ENCODE measurements around the gene KLK3.
"Not testable (repeated sequence)": the region's sequence is repeated elsewhere in the genome, so short reads cannot be mapped to it uniquely, and the experiment has no call there.

Gene KLK3

GRCh38 chr19:50890422-50891252 is 35.9 kb downstream of the KLK3 start:
- H3K9ac ChIP-seq (ENCODE audit: low read depth, low read length), result no peak overlapping the region
- H3K27ac ChIP-seq (ENCODE audit: low read depth, low read length), result no peak overlapping the region
- peaks cover 3% of the 10 kb centered on the region; the same call in 1 of the 2 replicates for H3K27me3 ChIP-seq (ENCODE audit: insufficient read depth, low read length)
- no peak overlapping the region for H3K4me3 ChIP-seq (ENCODE audit: low read length)
- peaks cover 39% of the 10 kb centered on the region for H3K9me3 ChIP-seq (ENCODE audit: insufficient read depth, low read depth, low read length)
- no peaks in the 10 kb centered on the region for H3K4me1 ChIP-seq (ENCODE audit: insufficient read depth, low read length)
- 47% methylated on average over 5 of the region's 5 CpGs for WGBS
- H3K36me3 ChIP-seq (ENCODE audit: insufficient read depth, low read length), result no peaks in the 10 kb centered on the region

- no peak overlapping the region for H3K4me3 ChIP-seq (ENCODE audit: low read length)
- WGBS, result 85% methylated on average over 1 of the region's 5 CpGs
- no peak overlapping the region for H3K27ac ChIP-seq (ENCODE audit: low read depth, low read length)
- peaks cover 35% of the 10 kb centered on the region for H3K9me3 ChIP-seq (ENCODE audit: insufficient read depth, low read depth, low read length)
- H3K9ac ChIP-seq (ENCODE audit: low read depth, low read length), result no peak overlapping the region
- H3K4me1 ChIP-seq (ENCODE audit: insufficient read depth, low read length), result no peaks in the 10 kb centered on the region
- no peaks in the 10 kb centered on the region for H3K36me3 ChIP-seq (ENCODE audit: insufficient read depth, low read length)
- H3K27me3 ChIP-seq (ENCODE audit: insufficient read depth, low read length), result peaks cover 3% of the 10 kb centered on the region; the same call in 1 of the 2 replicates
Observed at GRCh38 chr19:50891253-50891625, 36.5 kb downstream of the KLK3 start.

- Histone ChIP-seq H3K9ac (ENCODE audit: low read depth, low read length) (no peak overlapping the region), H3K4me3 (ENCODE audit: low read length) (no peak overlapping the region), H3K4me1 (ENCODE audit: insufficient read depth, low read length) (no peaks in the 10 kb centered on the region), H3K9me3 (ENCODE audit: insufficient read depth, low read depth, low read length) (peaks cover 35% of the 10 kb centered on the region), H3K27ac (ENCODE audit: low read depth, low read length) (no peak overlapping the region), H3K36me3 (ENCODE audit: insufficient read depth, low read length) (no peaks in the 10 kb centered on the region), H3K27me3 (ENCODE audit: insufficient read depth, low read length) (no peaks in the 10 kb centered on the region)
- WGBS, result 90% methylated on average over 18 of the region's 18 CpGs
Observed at GRCh38 chr19:50893047-50893736, 38.5 kb downstream of the KLK3 start.

- Histone ChIP-seq H3K9ac (ENCODE audit: low read depth, low read length) (no peak overlapping the region), H3K4me3 (ENCODE audit: low read length) (no peak overlapping the region), H3K27ac (ENCODE audit: low read depth, low read length) (no peak overlapping the region), H3K9me3 (ENCODE audit: insufficient read depth, low read depth, low read length) (peaks cover 29% of the 10 kb centered on the region), H3K36me3 (ENCODE audit: insufficient read depth, low read length) (no peaks in the 10 kb centered on the region), H3K27me3 (ENCODE audit: insufficient read depth, low read length) (no peaks in the 10 kb centered on the region), H3K4me1 (ENCODE audit: insufficient read depth, low read length) (no peaks in the 10 kb centered on the region)
- WGBS, result 78% methylated on average over 10 of the region's 10 CpGs
Observed at GRCh38 chr19:50894478-50895356, 40.0 kb downstream of the KLK3 start.

- not testable (repeated sequence) for H3K4me1 ChIP-seq (ENCODE audit: insufficient read depth, low read length); H3K36me3 ChIP-seq (ENCODE audit: insufficient read depth, low read length); H3K27ac ChIP-seq (ENCODE audit: low read depth, low read length); H3K4me3 ChIP-seq (ENCODE audit: low read length); H3K9ac ChIP-seq (ENCODE audit: low read depth, low read length); H3K27me3 ChIP-seq (ENCODE audit: insufficient read depth, low read length)
- H3K9me3 ChIP-seq (ENCODE audit: insufficient read depth, low read depth, low read length), result peaks cover 29% of the 10 kb centered on the region
- WGBS, result 89% methylated on average over 9 of the region's 9 CpGs
Observed at GRCh38 chr19:50896089-50896590, 41.4 kb downstream of the KLK3 start.

GRCh38 chr19:50896591-50897190 is 42.0 kb downstream of the KLK3 start:
- WGBS, result 81% methylated on average over 6 of the region's 6 CpGs
- peaks cover 29% of the 10 kb centered on the region for H3K9me3 ChIP-seq (ENCODE audit: insufficient read depth, low read depth, low read length)

GRCh38 chr19:50897191-50897607 is 42.5 kb downstream of the KLK3 start:
- Histone ChIP-seq H3K27ac (ENCODE audit: low read depth, low read length) (no peak overlapping the region), H3K4me1 (ENCODE audit: insufficient read depth, low read length) (no peaks in the 10 kb centered on the region), H3K27me3 (ENCODE audit: insufficient read depth, low read length) (no peaks in the 10 kb centered on the region), H3K9ac (ENCODE audit: low read depth, low read length) (no peak overlapping the region), H3K36me3 (ENCODE audit: insufficient read depth, low read length) (no peaks in the 10 kb centered on the region), H3K4me3 (ENCODE audit: low read length) (no peak overlapping the region), H3K9me3 (ENCODE audit: insufficient read depth, low read depth, low read length) (peaks cover 24% of the 10 kb centered on the region)
- whole genome bisulfite sequencing, result 48% methylated on average over 2 of the region's 3 CpGs

More at GRCh38 chr19:50896591-50897190, 42.0 kb downstream of the KLK3 start:
- no peak overlapping the region for H3K27ac ChIP-seq (ENCODE audit: low read depth, low read length)
- H3K9ac ChIP-seq (ENCODE audit: low read depth, low read length), result no peak overlapping the region
- H3K27me3 ChIP-seq (ENCODE audit: insufficient read depth, low read length), result no peaks in the 10 kb centered on the region
- no peak overlapping the region for H3K4me3 ChIP-seq (ENCODE audit: low read length)
- H3K36me3 ChIP-seq (ENCODE audit: insufficient read depth, low read length), result no peaks in the 10 kb centered on the region
- H3K4me1 ChIP-seq (ENCODE audit: insufficient read depth, low read length), result no peaks in the 10 kb centered on the region

- no peak overlapping the region for H3K4me3 ChIP-seq (ENCODE audit: low read length)
- H3K9ac ChIP-seq (ENCODE audit: low read depth, low read length), result no peak overlapping the region
- H3K27me3 ChIP-seq (ENCODE audit: insufficient read depth, low read length), result no peaks in the 10 kb centered on the region
- no peak overlapping the region for H3K27ac ChIP-seq (ENCODE audit: low read depth, low read length)
- WGBS, result 79% methylated on average over 3 of the region's 3 CpGs
- H3K4me1 ChIP-seq (ENCODE audit: insufficient read depth, low read length), result no peaks in the 10 kb centered on the region
- no peaks in the 10 kb centered on the region for H3K36me3 ChIP-seq (ENCODE audit: insufficient read depth, low read length)
- peaks cover 20% of the 10 kb centered on the region for H3K9me3 ChIP-seq (ENCODE audit: insufficient read depth, low read depth, low read length)
Observed at GRCh38 chr19:50897612-50898011, 42.9 kb downstream of the KLK3 start.

- Histone ChIP-seq H3K27me3 (ENCODE audit: insufficient read depth, low read length) (no peaks in the 10 kb centered on the region), H3K9ac (ENCODE audit: low read depth, low read length) (no peak overlapping the region), H3K9me3 (ENCODE audit: insufficient read depth, low read depth, low read length) (peaks cover 16% of the 10 kb centered on the region), H3K27ac (ENCODE audit: low read depth, low read length) (no peak overlapping the region), H3K4me3 (ENCODE audit: low read length) (no peak overlapping the region), H3K36me3 (ENCODE audit: insufficient read depth, low read length) (no peaks in the 10 kb centered on the region), H3K4me1 (ENCODE audit: insufficient read depth, low read length) (no peaks in the 10 kb centered on the region)
- WGBS, result 90% methylated on average over 4 of the region's 4 CpGs
Observed at GRCh38 chr19:50898018-50898417, 43.3 kb downstream of the KLK3 start.

- no peak overlapping the region for H3K27ac ChIP-seq (ENCODE audit: low read depth, low read length)
- H3K4me3 ChIP-seq (ENCODE audit: low read length), result no peak overlapping the region
- H3K36me3 ChIP-seq (ENCODE audit: insufficient read depth, low read length), result no peaks in the 10 kb centered on the region
- no peak overlapping the region for H3K9ac ChIP-seq (ENCODE audit: low read depth, low read length)
- no peaks in the 10 kb centered on the region for H3K27me3 ChIP-seq (ENCODE audit: insufficient read depth, low read length)
- H3K9me3 ChIP-seq (ENCODE audit: insufficient read depth, low read depth, low read length), result peaks cover 8% of the 10 kb centered on the region
- H3K4me1 ChIP-seq (ENCODE audit: insufficient read depth, low read length), result no peaks in the 10 kb centered on the region
- 87% methylated on average over 3 of the region's 3 CpGs for WGBS
Observed at GRCh38 chr19:50899569-50899968, 44.9 kb downstream of the KLK3 start.
